CD4-positive, alpha-beta T cell treated with Interleukin-2 at 100 ng/mL for 4 hours (primary cell): Measurements from ENCODE around the gene CAMTA1.

Experiments
- DNase-seq: peaks from one replicate; pipeline ENCODE4 v3.0.0-alpha.2; 2020; ENCODE audit warnings: low spot score

The CAMTA1 gene

GRCh38 chr1:7558921-7559869 lies 773.9 kb downstream of the CAMTA1 start:
- DNase-seq, result no peak

GRCh38 chr1:7560128-7560527 lies 774.9 kb downstream of the CAMTA1 start:
- no peak for DNase-seq

DNA sequence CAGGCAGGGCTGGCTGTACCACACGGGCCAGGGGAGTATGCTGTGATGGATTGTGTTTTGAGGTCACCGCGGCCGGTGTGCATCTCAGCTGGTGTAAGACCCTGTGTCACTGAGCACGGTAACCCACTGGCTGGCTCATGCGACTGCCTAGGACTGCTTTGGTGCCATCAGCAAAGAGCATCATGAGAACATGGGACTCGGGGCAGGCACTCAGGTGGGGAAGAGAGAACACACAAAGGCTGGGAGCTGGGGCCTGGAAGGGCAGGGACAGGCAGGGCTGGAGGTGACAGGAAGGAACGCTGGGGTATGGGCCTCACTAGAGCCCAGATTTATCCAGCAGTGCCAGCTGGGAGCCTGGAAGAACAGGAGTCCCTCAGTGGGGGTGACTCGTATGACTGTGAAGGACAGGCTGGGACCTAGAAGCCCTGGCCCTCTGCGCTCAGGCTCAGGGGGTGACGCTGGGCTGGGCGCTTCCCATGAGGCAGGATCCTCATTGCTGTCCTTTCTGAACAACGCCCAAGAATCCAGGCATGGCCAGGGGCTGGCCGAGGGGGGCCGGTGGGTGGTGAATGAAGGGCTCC lies 775.4 kb downstream of the CAMTA1 start:
- no peak for DNase-seq

DNA sequence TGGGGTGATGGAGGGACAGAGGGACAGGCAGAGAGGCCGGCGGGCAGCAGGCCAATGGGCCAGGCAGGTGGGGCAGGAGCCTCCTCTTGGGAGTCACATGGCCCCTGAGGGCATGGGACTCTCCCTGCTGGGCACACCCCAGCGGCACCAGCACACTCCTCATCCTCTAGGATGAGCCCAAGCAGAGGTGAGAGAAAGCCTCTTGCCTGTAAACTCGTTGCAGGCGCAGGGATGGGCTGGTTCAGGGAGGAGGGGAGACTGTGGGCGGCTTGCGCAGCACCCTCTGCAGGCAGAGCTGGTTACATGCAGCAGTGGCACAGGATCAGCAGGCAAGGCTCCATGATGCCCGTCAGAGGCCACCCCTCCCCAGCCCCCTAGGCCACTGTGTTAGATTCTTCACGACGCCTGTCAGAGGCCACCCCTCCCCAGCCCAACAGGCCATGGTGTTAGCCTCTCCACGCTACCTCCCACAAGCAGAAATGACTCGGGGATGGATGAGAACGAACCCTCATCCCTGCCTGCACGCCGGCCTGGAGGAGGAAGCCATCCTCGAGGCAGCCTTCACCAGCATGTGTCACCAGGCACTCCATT lies 776.2 kb downstream of the CAMTA1 start:
- no peak for DNase-seq

- DNase-seq, result no peak
Measured at GRCh38 chr1:7561936-7562728, 776.9 kb downstream of the CAMTA1 start.

GRCh38 chr1:7562729-7563605 lies 777.7 kb downstream of the CAMTA1 start:
- DNase-seq, result no peak

GRCh38 chr1:7564137-7564536 lies 778.9 kb downstream of the CAMTA1 start:
- no peak for DNase-seq

DNA sequence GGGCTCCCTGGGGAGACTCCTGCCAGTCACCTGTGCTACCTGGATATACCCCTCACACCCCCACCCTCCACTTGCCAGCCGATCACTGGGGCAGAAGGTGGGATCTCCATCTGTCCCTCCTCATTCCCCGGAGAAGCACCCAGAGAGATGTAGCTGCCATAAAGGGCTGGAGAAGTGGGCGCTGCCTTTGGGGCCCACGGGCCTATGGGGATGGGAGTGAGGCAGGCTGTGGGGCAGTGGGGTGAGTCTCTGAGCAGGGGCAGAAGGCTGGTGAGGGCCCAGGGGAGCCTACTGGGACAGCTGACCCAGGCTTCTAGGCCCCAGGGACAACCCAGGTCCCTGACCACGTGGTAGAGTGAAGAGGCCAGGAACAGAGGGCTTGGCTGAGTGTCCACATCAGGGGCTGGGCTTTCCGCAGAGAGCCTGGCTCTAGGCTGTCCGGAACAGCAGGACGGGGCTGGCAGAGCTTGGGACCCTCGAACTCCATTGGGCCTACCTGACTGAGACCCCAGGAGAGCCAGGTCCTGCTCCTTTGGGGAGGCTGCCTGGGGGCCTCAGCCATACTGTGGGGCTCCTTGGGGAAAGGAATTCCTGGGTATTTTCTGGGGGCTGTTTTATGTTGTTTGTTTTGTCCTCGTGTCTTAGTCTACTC lies 780.0 kb downstream of the CAMTA1 start:
- no peak for DNase-seq

- no peak for DNase-seq
Measured at GRCh38 chr1:7566417-7567375, 781.4 kb downstream of the CAMTA1 start.

- DNase-seq, result no peak
Measured at GRCh38 chr1:7567376-7567775, 782.1 kb downstream of the CAMTA1 start.

GRCh38 chr1:7568053-7568452 lies 782.8 kb downstream of the CAMTA1 start:
- DNase-seq, result no peak

DNA sequence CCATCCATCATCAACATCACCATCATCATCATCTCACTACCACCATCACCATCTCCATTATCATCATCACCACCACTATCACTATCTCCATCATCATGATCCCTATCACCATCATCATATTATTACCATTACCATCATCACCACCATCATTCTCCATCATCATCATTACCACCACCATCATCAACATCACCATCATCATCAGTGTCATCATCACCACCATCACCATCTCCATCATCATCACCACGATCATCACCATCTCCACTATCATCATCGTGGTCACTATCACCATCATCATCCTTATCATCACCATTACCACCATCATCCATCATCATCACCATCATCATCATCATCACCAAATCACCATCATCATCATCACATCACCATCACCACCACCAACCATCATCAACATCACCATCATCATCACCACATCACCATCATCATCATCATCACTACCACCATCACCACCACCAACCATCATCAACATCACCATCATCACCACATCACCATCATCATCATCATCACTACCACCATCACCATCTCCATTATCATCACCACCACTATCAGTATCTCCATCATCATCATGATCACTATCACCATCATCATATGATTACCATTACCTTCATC lies 783.8 kb downstream of the CAMTA1 start:
- DNase-seq, result no peak

DNA sequence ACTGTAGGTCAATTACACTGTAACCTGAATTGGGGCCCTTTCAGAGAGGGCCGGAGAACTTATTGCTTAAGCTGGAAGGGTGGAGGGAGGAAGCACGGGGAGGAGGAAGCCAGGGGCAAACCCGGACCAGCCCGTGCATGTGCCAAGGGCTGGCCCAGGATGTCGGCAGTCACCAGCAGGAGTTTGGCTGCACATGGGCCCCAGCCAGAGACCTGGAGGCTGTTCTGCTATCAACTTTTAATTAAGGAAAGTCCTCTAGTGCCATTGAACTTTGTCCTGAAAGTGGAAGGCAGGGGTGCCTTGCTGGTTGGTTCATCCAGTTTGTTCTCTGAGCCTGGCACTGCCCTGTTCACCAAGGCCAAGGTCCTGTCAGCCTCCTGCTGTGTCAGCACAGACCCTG lies 785.1 kb downstream of the CAMTA1 start:
- DNase-seq, result no peak

DNA sequence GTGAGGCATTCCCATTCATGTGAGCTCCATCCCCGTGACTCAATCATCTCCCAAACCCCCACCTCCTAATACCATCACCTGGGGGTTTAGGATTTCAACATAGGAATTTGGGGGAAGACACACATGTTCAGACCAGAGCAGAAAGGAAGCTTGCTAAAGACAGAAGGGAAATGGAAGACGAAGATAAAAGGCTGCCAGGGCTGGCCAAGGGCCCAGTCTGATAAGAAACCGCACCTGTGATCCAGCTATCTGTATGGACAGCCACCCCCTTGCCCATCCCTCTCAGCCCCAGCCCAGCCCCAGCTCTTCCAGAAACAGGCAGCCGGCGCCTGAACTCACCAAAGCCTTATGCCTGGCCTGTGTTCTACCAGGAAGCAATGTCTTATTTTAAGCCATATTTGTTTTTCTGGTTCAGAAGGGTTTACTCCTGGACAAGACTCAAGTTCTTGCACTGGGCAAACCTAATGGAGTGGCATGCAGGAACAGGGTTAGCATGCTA lies 787.4 kb downstream of the CAMTA1 start:
- no peak for DNase-seq

GRCh38 chr1:7573481-7573880 lies 788.2 kb downstream of the CAMTA1 start:
- no peak for DNase-seq

GRCh38 chr1:7574121-7575040 lies 789.1 kb downstream of the CAMTA1 start:
- no peak for DNase-seq

DNA sequence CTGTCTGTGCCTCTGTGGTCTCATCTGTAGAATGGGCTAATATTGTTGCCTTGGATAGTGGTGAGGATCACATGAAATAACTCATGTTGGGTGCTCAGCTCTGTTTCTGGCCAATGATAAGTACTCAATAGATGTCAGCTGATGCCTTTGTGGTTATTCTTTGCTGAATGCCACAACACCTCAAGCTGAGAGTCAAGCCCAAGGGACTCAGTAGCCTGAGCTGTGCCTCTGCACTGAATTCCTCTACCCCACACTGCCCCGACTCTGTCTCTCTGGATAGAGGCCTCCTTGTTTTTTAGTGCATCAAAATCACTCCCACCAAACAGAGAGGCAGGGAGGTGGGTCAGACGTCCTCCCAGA lies 789.8 kb downstream of the CAMTA1 start:
- DNase-seq, result no peak
